ENCODE results near the gene CBR1. TPM values are rescaled to one million over a fixed set of nuclear protein-coding genes. Genes with fewer than 3 reads are reported as not detected.

The CBR1 gene
- total and polyA plus RNA-seq, 2 of the 8 experiments (the other 6 are each of a cell fraction or from before 2014, with no cell fraction given) = 1.8 to 207 TPM

- TF ChIP-seq CTCF (IDR thresholded peaks at IDR 0.05; ENCODE audit: control extremely low read depth in 1 of 3, insufficient read depth in 1 of 3, low read depth in 1 of 3, low read length in 3 of 3) (no peak), EP300 (IDR thresholded peaks at IDR 0.05; ENCODE audit: borderline replicate concordance in 1 of 2, low read depth in 2 of 2, low read length in 2 of 2) (no peak), ASH2L (IDR thresholded peaks at IDR 0.05; ENCODE audit: low read length) (no peak), CTBP2 (IDR thresholded peaks at IDR 0.05; ENCODE audit: borderline replicate concordance, insufficient read depth, insufficient read length, low read length) (no peak), GTF2F1 (IDR thresholded peaks at IDR 0.05; ENCODE audit: borderline replicate concordance, low read depth, low read length) (no peak), BRCA1 (IDR thresholded peaks at IDR 0.05; ENCODE audit: low read depth, low read length) (no peak), KDM5A (IDR thresholded peaks at IDR 0.05; ENCODE audit: low read length) (no peak), TCF12 (IDR thresholded peaks at IDR 0.05; ENCODE audit: low read depth, low read length) (no peak), ZNF274 (IDR thresholded peaks at IDR 0.05; ENCODE audit: borderline replicate concordance, extremely low read depth, low read length) (no peak)
Observed at GRCh38 chr21:36045993-36046392, 23.8 kb upstream of the CBR1 start (continued).

All from H1 (cell line).